HUES64 (cell line): Measurements from ENCODE around the gene CFAP119.
A peak's percentile ranks its signal among the peaks of the same experiment; 100 is the strongest.

Source experiments
- H3K27ac ChIP-seq: 2 replicates; pipeline ENCODE4 v1.7.0; 2013; ENCODE audit warnings: low read depth, low read length, inconsistent platforms
- H3K27me3 ChIP-seq: 2 replicates; pipeline ENCODE4 v1.6.1; 2013; ENCODE audit warnings: mild to moderate bottlenecking, low read length; ENCODE audit not compliant: insufficient read depth
- H3K36me3 ChIP-seq: 2 replicates; pipeline ENCODE4 v1.6.1; 2013; ENCODE audit warnings: mild to moderate bottlenecking, low read length; ENCODE audit not compliant: insufficient read depth
- H3K4me1 ChIP-seq: 2 replicates; pipeline ENCODE4 v1.6.1; 2013; ENCODE audit warnings: mild to moderate bottlenecking, low read length, moderate library complexity; ENCODE audit not compliant: insufficient read depth
- H3K4me3 ChIP-seq: 2 replicates; pipeline ENCODE4 v1.5.1; 2013; ENCODE audit warnings: mild to moderate bottlenecking, low read length, moderate library complexity
- H3K9ac ChIP-seq: 2 replicates; pipeline ENCODE4 v1.6.1; 2013; ENCODE audit warnings: mild to moderate bottlenecking, low read depth, low read length
- H3K9me3 ChIP-seq: 2 replicates; pipeline ENCODE4 v1.6.1; 2013; ENCODE audit warnings: low read depth, low read length; ENCODE audit not compliant: insufficient read depth
- WGBS: fragments of 150-250, 120-280 bp; methylation state at CpG from one replicate; pipeline ENCODE4 v1.1.7; 2013; ENCODE audit warnings: missing lambda C conversion rate; 5-methylcytosine and 5-hydroxymethylcytosine counted together

Gene CFAP119

GRCh38 chr16:30767767-30768465, 6.1 kb upstream of the CFAP119 start:
- Histone ChIP-seq H3K27ac (no peak overlapping the region), H3K27me3 (no peaks in the 10 kb centered on the region), H3K9ac (no peak overlapping the region), H3K4me3 (no peak overlapping the region), H3K9me3 (no peaks in the 10 kb centered on the region), H3K4me1 (peaks cover 3% of the 10 kb centered on the region; the same call in 1 of the 2 replicates), H3K36me3 (peaks cover 98% of the 10 kb centered on the region)
- 96% methylated on average over 18 of the region's 18 CpGs for WGBS

GRCh38 chr16:30766933-30767284, 5.0 kb upstream of the CFAP119 start:
- H3K9ac ChIP-seq, result no peak overlapping the region
- no peak overlapping the region for H3K4me3 ChIP-seq
- no peaks in the 10 kb centered on the region for H3K9me3 ChIP-seq
- H3K27me3 ChIP-seq, result no peaks in the 10 kb centered on the region
- H3K4me1 ChIP-seq, result peaks cover 5% of the 10 kb centered on the region; the same call in 1 of the 2 replicates
- H3K27ac ChIP-seq, result no peak overlapping the region
- peaks cover 88% of the 10 kb centered on the region for H3K36me3 ChIP-seq
- WGBS, result 94% methylated on average over 4 of the region's 4 CpGs

- Histone ChIP-seq H3K4me1 (peaks cover 5% of the 10 kb centered on the region; the same call in 1 of the 2 replicates), H3K9ac (no peak overlapping the region), H3K27ac (no peak overlapping the region), H3K27me3 (no peaks in the 10 kb centered on the region), H3K9me3 (no peaks in the 10 kb centered on the region), H3K4me3 (no peak overlapping the region), H3K36me3 (peaks cover 82% of the 10 kb centered on the region)
- 96% methylated on average over 29 of the region's 29 CpGs for WGBS
Observed at GRCh38 chr16:30766206-30766932, 4.5 kb upstream of the CFAP119 start.

- H3K36me3 ChIP-seq, result peaks cover 71% of the 10 kb centered on the region
- H3K4me3 ChIP-seq, result no peak overlapping the region
- no peaks in the 10 kb centered on the region for H3K27me3 ChIP-seq
- H3K9me3 ChIP-seq, result no peaks in the 10 kb centered on the region
- H3K27ac ChIP-seq, result no peak overlapping the region
- peaks cover 9% of the 10 kb centered on the region; the same call in 1 of the 2 replicates for H3K4me1 ChIP-seq
- H3K9ac ChIP-seq, result no peak overlapping the region
- WGBS, result 92% methylated on average over 12 of the region's 12 CpGs
Observed at GRCh38 chr16:30764816-30765465, 3.1 kb upstream of the CFAP119 start.

- H3K4me3 ChIP-seq, result no peak overlapping the region; the same call in 1 of the 2 replicates
- H3K4me1 ChIP-seq, result peaks cover 9% of the 10 kb centered on the region; the same call in 1 of the 2 replicates
- H3K36me3 ChIP-seq, result peaks cover 69% of the 10 kb centered on the region
- no peaks in the 10 kb centered on the region for H3K27me3 ChIP-seq
- 95% methylated on average over 11 of the region's 11 CpGs for WGBS
- H3K9ac ChIP-seq, result no peak overlapping the region
- H3K27ac ChIP-seq, result no peak overlapping the region
- H3K9me3 ChIP-seq, result no peaks in the 10 kb centered on the region
Observed at GRCh38 chr16:30764086-30764485, 2.2 kb upstream of the CFAP119 start.

- 80% methylated on average over 15 of the region's 15 CpGs for WGBS
- H3K27me3 ChIP-seq, result no peaks in the 10 kb centered on the region
- peak overlapping the region; percentile 96 for H3K4me3 ChIP-seq
- peaks cover 9% of the 10 kb centered on the region; the same call in 1 of the 2 replicates for H3K4me1 ChIP-seq
- H3K27ac ChIP-seq, result no peak overlapping the region
- H3K36me3 ChIP-seq, result peaks cover 60% of the 10 kb centered on the region
- H3K9me3 ChIP-seq, result no peaks in the 10 kb centered on the region
- H3K9ac ChIP-seq, result peak overlapping the region; percentile 91
Observed at GRCh38 chr16:30762991-30763725, 1.3 kb upstream of the CFAP119 start.

GRCh38 chr16:30761427-30761927, 385 bp downstream of the CFAP119 start:
- WGBS, result under 1% methylated on average over 64 of the region's 64 CpGs
- H3K4me1 ChIP-seq, result peaks cover 9% of the 10 kb centered on the region; the same call in 1 of the 2 replicates
- H3K4me3 ChIP-seq, result peak overlapping the region; percentile 96
- H3K27me3 ChIP-seq, result no peaks in the 10 kb centered on the region
- H3K27ac ChIP-seq, result peak overlapping the region; percentile 60; the same call in 1 of the 2 replicates
- peaks cover 52% of the 10 kb centered on the region for H3K36me3 ChIP-seq
- no peaks in the 10 kb centered on the region for H3K9me3 ChIP-seq
- peak overlapping the region; percentile 62; the same call in 1 of the 2 replicates for H3K9ac ChIP-seq

GRCh38 chr16:30760577-30761426, 1.1 kb downstream of the CFAP119 start:
- Histone ChIP-seq H3K9me3 (no peaks in the 10 kb centered on the region), H3K27ac (no peak overlapping the region), H3K4me1 (peaks cover 9% of the 10 kb centered on the region; the same call in 1 of the 2 replicates), H3K4me3 (peak overlapping the region; percentile 96), H3K9ac (peak overlapping the region; percentile 62; the same call in 1 of the 2 replicates), H3K27me3 (no peaks in the 10 kb centered on the region), H3K36me3 (peaks cover 52% of the 10 kb centered on the region)
- WGBS, result 31% methylated on average over 26 of the region's 26 CpGs

- Histone ChIP-seq H3K4me1 (peaks cover 9% of the 10 kb centered on the region; the same call in 1 of the 2 replicates), H3K27me3 (no peaks in the 10 kb centered on the region), H3K4me3 (no peak overlapping the region), H3K36me3 (peaks cover 50% of the 10 kb centered on the region), H3K9ac (no peak overlapping the region), H3K27ac (no peak overlapping the region), H3K9me3 (no peaks in the 10 kb centered on the region)
- 91% methylated on average over 7 of the region's 7 CpGs for WGBS
Observed at GRCh38 chr16:30760001-30760559, 1.8 kb downstream of the CFAP119 start.
